GM21360 (cell line): Measurements from ENCODE around the gene LMBR1.

ENCODE experiments used
- ATAC-seq: cut with Tn5 transposase; IDR thresholded peaks from one replicate; pipeline ENCODE4 v1.9.1; 2021; ENCODE audit warnings: mild to moderate bottlenecking, moderate library complexity; ENCODE audit not compliant: unreplicated experiment

The LMBR1 gene

DNA sequence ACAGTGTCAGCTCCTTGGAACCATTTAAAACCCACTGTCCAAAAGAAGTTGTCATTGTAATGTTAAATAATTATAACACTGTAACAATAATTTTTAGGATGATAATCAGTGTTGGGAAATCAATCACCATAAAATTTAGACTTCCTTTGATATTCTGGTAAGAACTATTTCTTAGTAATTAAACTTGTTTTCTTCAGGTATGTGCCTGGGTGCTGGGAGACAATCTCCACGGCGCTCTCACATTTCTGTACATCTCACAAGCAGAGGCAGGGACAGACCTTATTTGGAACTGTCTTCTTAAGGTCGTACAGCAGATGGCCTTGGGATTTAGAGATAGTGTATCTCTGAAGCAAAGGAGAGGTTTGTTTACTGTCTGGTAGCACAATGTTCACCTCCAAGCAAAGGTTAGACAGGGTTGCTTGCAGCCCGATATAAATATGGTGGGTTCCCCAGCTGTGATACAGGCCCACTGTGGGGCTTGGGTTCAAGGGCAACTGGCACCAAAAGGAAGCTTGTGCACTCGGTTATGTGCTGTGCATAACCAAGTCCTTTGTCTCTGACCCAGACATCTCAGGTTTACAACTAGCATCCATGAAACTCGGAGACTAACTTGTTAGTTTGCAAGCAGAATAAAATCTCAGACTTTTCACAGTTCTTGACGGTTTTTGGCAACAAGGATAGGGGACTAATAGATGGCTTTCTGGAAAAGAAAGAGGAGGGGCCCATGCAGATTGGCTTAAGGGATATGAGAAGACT lies 126.9 kb downstream of the LMBR1 start:
- ATAC-seq = no peak

DNA sequence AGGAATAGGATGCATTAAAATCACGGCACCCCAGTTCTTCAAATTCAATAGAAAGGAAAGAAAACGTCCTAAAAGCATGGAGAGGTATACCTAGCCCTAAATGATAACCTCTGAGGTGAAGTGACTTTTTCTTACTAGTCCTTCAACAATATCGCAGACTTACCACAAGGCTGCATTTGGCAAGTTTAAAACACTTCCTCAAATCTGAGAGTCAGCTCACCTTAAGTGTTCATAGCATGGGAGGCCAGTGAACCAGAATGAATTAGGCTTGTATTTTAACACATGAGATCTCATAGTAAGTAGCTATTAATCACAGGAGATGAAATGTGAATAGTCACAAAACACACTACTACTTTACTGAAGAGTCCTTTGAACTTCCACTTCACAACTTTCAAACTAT lies 128.2 kb downstream of the LMBR1 start:
- no peak for ATAC-seq

DNA sequence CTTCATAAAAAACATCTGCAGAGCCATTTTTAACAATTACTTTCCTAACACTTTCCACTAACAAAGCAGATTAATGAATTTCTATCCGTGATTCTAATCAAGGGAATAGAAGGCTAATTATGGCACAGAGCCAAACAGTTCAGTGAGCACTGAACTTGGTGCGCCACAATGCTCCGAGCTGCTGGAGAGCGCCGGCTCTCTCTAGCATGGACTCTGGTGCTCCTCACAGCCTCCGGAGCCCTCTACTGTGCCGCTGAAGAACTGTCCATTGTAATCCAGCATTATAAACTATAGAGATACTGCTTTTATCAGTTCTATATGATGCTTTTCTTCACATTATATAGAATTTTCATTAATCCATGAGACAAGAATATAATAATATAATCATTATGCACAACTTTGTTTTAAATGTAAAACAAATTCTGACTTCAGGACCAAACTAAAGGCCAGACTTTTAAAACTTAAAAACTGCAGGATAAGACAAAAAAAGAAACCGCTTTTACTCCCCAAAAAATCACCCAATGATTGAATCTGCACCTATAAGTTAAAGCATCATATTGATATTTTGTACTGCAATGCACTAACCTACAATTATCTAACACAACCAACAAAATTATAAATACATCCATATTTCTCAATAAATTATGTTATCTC lies 128.8 kb downstream of the LMBR1 start:
- no peak for ATAC-seq

GRCh38 chr7:156759579-156760202 lies 133.3 kb downstream of the LMBR1 start:
- no peak for ATAC-seq

GRCh38 chr7:156759143-156759542 lies 133.8 kb downstream of the LMBR1 start:
- ATAC-seq = no peak

- ATAC-seq = no peak
Observed at GRCh38 chr7:156754201-156754600, 138.8 kb downstream of the LMBR1 start.

- ATAC-seq = no peak
Observed at GRCh38 chr7:156753630-156754029, 139.4 kb downstream of the LMBR1 start.

DNA sequence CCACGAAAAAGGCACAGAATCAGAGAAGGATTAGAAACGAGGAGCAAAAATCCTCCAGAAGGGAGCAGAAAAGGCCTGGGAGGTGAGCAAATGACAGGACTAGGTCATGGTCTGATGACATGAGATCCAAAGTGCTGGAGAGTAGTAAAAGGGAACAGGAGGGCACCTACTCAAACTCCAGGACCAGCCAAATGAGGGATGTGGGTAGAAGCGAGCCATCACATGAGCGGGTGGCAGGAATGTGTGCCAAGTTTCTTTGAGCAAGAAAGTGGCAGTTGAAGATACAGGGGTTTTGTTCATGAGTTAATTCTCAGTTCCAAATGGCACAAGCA lies 139.8 kb downstream of the LMBR1 start:
- ATAC-seq = no peak

DNA sequence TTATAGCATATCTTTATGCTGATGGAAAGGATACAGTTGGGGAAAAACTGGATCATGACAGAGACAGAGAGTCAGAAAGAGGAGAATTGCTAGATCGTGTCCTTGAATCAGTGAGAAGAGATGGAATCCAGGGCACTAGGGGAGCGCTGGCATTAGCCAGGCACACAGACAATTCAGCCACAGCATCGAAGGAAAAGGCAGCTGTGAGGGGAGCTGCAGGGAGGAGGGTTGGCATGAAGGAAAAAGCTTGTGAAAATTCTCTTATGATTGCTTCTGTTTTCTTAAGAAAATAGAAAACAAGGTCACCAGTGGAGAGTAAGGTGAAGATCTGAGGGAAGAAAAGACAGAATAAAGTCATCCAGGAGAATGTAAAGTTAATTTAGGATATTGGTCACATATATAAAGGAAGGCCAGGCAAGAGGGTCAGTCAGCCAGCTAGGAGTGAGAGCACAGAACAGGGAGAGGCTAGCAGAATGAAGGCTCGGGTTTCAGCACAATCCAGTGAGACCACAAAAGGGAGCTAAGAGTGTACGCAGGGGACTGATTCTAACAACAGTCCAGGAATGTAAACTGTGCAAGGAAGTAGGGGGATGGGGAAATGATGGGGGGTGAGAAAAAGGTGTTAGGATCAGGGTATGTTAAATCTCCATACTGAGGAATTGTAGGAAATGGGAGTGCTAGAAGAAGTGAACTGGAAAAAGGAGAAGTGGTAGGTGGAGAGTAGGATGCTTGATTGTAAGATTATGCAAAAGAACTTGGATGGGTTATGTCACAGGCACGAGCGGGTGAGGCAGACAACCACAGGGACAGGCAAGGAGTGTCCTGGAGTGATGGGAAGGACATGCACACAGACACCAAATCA lies 140.4 kb downstream of the LMBR1 start:
- ATAC-seq = no peak

DNA sequence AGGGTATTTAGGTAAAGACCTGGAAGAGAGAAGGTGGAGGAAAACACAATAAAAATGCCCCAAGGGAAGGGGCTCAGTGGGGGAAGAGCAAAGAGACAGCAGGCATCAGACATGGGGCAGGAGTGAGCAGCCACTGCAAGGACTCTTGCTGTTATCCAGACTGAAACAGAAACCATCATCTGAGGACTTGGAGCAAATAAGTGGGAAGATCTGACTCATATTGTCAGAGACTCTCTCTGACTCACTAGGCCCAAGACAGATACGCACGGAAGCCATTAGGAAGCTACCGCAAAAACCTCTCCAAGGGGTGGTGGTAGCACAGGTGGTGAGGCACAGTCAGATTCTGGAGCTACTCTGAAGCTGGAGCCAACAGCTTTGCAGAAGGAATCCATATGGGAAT lies 141.7 kb downstream of the LMBR1 start:
- ATAC-seq = no peak

- ATAC-seq = no peak
Observed at GRCh38 chr7:156747718-156748117, 145.3 kb downstream of the LMBR1 start.

GRCh38 chr7:156746891-156747290 lies 146.1 kb downstream of the LMBR1 start:
- ATAC-seq = no peak

GRCh38 chr7:156739596-156739995 lies 153.4 kb downstream of the LMBR1 start:
- ATAC-seq = no peak

- no peak for ATAC-seq
Observed at GRCh38 chr7:156735851-156736250, 157.1 kb downstream of the LMBR1 start.

- ATAC-seq = no peak
Observed at GRCh38 chr7:156733638-156734037, 159.3 kb downstream of the LMBR1 start.

- no peak for ATAC-seq
Observed at GRCh38 chr7:156732091-156732625, 160.8 kb downstream of the LMBR1 start.

- ATAC-seq = no peak
Observed at GRCh38 chr7:156731651-156732050, 161.3 kb downstream of the LMBR1 start.

DNA sequence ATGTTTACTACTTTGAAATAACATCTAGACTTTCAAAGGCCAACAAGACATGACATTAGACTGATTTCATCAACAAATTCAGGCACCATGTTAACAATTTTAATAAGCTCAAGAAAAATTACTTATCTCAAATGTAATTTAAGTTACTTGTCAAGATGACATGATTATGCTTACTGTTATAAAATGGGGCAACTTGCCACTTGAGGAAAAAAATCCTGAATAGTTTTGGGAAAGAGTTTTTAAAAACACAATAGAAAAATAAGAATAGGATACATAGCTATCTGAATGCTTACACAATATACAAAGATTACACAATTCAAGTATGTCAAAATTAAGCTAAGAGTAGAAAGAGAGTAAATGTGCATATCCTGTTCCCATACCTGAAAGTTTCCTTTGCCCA lies 167.0 kb downstream of the LMBR1 start:
- no peak for ATAC-seq

DNA sequence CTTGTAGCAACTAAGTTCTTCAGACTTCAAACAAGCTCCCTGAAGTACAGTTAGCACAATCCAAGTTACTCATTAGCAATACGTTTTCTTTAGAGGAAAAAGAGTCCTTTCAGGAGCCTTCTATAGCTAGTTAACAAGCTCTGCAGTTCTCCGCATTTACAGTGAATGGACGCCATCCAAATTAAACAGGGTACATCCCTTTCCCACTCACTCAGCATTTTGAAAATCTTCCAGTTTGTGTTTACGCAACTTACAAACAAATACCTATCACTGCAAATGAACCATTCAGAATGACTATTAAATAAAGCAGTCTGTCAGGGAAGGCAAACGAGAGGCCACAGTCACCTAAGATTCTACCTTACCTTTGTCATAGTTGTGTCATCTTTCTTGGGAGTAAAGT lies 167.9 kb downstream of the LMBR1 start:
- no peak for ATAC-seq

- no peak for ATAC-seq
Observed at GRCh38 chr7:156722043-156722826, 170.7 kb downstream of the LMBR1 start.
